Body of pancreas (tissue), 4 donors: Measurements from ENCODE around the gene PIGU.

ENCODE experiments used
- POLR2A ChIP-seq, 3 donors: fragments of 450-650 bp; IDR thresholded peaks; one replicate each; pipeline ENCODE4 v1.6.1; 2016; ENCODE audit warnings: antibody characterized with exemption in 3 of 3, mild to moderate bottlenecking in 2 of 3
- TF ChIP-seq, protein P1 (sequence below), 7 experiments: fragments of 450-650 bp in 4 of 7; fragments of 200-600 bp in 3 of 7; sonication (generic) in 3 of 7; IDR thresholded peaks; one replicate each; pipeline ENCODE4 v1.5.1; 2016 to 2019; ENCODE audit warnings: antibody characterized with exemption in 7 of 7

DNA sequence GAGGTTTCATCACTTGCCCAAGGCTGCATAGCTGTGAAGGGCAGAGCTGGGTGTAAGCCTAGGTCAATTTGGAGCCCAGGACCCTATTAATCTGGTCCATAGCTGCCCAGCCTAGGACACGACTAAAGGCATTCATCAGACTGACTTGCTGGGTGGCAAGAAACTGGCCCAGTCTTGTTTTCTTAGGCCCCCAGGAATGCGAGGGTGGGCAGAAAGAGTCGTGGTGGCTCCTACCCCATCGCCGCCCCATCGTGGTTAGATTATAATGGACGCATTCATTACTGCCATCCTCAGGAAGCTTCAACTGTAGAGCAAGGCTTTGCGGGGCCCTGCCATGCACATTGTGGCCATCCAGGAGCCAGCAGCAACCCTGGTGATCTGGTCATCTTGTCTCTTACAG is 144.6 kb downstream of the PIGU start:
- TF ChIP-seq, protein P1, sequence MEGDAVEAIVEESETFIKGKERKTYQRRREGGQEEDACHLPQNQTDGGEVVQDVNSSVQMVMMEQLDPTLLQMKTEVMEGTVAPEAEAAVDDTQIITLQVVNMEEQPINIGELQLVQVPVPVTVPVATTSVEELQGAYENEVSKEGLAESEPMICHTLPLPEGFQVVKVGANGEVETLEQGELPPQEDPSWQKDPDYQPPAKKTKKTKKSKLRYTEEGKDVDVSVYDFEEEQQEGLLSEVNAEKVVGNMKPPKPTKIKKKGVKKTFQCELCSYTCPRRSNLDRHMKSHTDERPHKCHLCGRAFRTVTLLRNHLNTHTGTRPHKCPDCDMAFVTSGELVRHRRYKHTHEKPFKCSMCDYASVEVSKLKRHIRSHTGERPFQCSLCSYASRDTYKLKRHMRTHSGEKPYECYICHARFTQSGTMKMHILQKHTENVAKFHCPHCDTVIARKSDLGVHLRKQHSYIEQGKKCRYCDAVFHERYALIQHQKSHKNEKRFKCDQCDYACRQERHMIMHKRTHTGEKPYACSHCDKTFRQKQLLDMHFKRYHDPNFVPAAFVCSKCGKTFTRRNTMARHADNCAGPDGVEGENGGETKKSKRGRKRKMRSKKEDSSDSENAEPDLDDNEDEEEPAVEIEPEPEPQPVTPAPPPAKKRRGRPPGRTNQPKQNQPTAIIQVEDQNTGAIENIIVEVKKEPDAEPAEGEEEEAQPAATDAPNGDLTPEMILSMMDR (IDR thresholded peaks at IDR 0.05), result no peak
- TF ChIP-seq POLR2A (IDR thresholded peaks at IDR 0.05), result no peak
